Progenitor cell of endocrine pancreas (in vitro differentiated cells): ENCODE results near the gene KIFC1. TPM values are rescaled to one million over a fixed set of nuclear protein-coding genes. Genes with fewer than 3 reads are reported as not detected.

ENCODE experiments used
- DNase-seq: peaks from one replicate; pipeline ENCODE4 v3.0.0; 2021; ENCODE audit warnings: low spot score; ENCODE audit not compliant: unreplicated experiment
- H3K27ac Mint-ChIP-seq: 2 replicates; pipeline ENCODE4 v1.8.0; 2021; ENCODE audit warnings: mild to moderate bottlenecking, moderate library complexity, mixed read lengths
- H3K27me3 Mint-ChIP-seq: 2 replicates; pipeline ENCODE4 v1.8.0; 2021; ENCODE audit warnings: mixed read lengths
- H3K36me3 Mint-ChIP-seq: 2 replicates; pipeline ENCODE4 v1.8.0; 2022; ENCODE audit warnings: mixed read lengths; ENCODE audit not compliant: insufficient read depth
- H3K4me1 Mint-ChIP-seq: 2 replicates; pipeline ENCODE4 v1.8.0; 2021; ENCODE audit warnings: low read depth, mixed read lengths
- H3K4me3 Mint-ChIP-seq: 2 replicates; pipeline ENCODE4 v1.8.0; 2021; ENCODE audit warnings: low read depth, mild to moderate bottlenecking, moderate library complexity, mixed read lengths
- H3K9me3 Mint-ChIP-seq: 2 replicates; pipeline ENCODE4 v1.8.0; 2021; ENCODE audit warnings: low read depth, mixed read lengths
- CTCF ChIP-seq: fragments of 200-600 bp; sonication (generic); IDR thresholded peaks from one replicate; pipeline ENCODE4 v1.5.0; 2021; ENCODE audit warnings: antibody characterized with exemption, mild to moderate bottlenecking; ENCODE audit not compliant: unreplicated experiment
- total RNA-seq: library from RNA; stranded (reverse); gene quantifications from 2 replicates; pipeline ENCODE4 v1.2.1, GENCODE V29; 2021

Gene KIFC1
- total RNA-seq, 1 donor from 2014 or later = 46.6 TPM

- no peaks in the 10 kb centered on the region for H3K9me3 Mint-ChIP-seq
- no peak for TF ChIP-seq CTCF
- no peaks in the 10 kb centered on the region for H3K27me3 Mint-ChIP-seq
- peak within 1 kb of the TSS; percentile 99 for H3K27ac Mint-ChIP-seq
- peak within 1 kb of the TSS; percentile 62 for H3K4me3 Mint-ChIP-seq
- DNase-seq = no peak
- H3K36me3 Mint-ChIP-seq = peaks cover 2% of the 10 kb centered on the region
- peaks cover 45% of the 10 kb centered on the region for H3K4me1 Mint-ChIP-seq
These were observed 28.2 kb downstream of the KIFC1 start, which contains the start of gene SYNGAP1 for GRCh38 chr6:33419580-33420490. TSS of gene SYNGAP1 (plus strand) at chr6:33420065. CDS start at chr6:33420265, 200 bp downstream.

GRCh38 chr6:33420491-33421343 is 29.1 kb downstream of the KIFC1 start:
- Mint-ChIP-seq H3K27me3 (no peaks in the 10 kb centered on the region), H3K36me3 (no peaks in the 10 kb centered on the region), H3K9me3 (no peaks in the 10 kb centered on the region), H3K4me3 (peak overlapping the region; percentile 62), H3K4me1 (peaks cover 48% of the 10 kb centered on the region), H3K27ac (no peak overlapping the region)
- no peak for TF ChIP-seq CTCF
- no peak for DNase-seq

- H3K4me1 Mint-ChIP-seq = peaks cover 48% of the 10 kb centered on the region
- peak overlapping the region; percentile 15 for H3K4me3 Mint-ChIP-seq
- H3K36me3 Mint-ChIP-seq = no peaks in the 10 kb centered on the region
- no peak for TF ChIP-seq CTCF
- H3K27me3 Mint-ChIP-seq = no peaks in the 10 kb centered on the region
- no peak overlapping the region for H3K27ac Mint-ChIP-seq
- no peak for DNase-seq
- H3K9me3 Mint-ChIP-seq = no peaks in the 10 kb centered on the region
These were observed 29.7 kb downstream of the KIFC1 start for GRCh38 chr6:33421344-33421643.

GRCh38 chr6:33423777-33424176 is 32.2 kb downstream of the KIFC1 start:
- no peaks in the 10 kb centered on the region for H3K9me3 Mint-ChIP-seq
- H3K36me3 Mint-ChIP-seq = no peaks in the 10 kb centered on the region
- H3K4me1 Mint-ChIP-seq = peaks cover 45% of the 10 kb centered on the region
- no peaks in the 10 kb centered on the region for H3K27me3 Mint-ChIP-seq
- no peak overlapping the region for H3K27ac Mint-ChIP-seq
- no peak for TF ChIP-seq CTCF
- no peak for DNase-seq
- H3K4me3 Mint-ChIP-seq = peak overlapping the region; percentile 85
